ENCODE data around the gene CDCA3. TPM values are rescaled to one million over a fixed set of nuclear protein-coding genes. Genes with fewer than 3 reads are reported as not detected.

The CDCA3 gene
- total RNA-seq, 6 donors from 2014 or later = 0.39 to 10.3 (median 2.8) TPM; not detected in 1

DNA sequence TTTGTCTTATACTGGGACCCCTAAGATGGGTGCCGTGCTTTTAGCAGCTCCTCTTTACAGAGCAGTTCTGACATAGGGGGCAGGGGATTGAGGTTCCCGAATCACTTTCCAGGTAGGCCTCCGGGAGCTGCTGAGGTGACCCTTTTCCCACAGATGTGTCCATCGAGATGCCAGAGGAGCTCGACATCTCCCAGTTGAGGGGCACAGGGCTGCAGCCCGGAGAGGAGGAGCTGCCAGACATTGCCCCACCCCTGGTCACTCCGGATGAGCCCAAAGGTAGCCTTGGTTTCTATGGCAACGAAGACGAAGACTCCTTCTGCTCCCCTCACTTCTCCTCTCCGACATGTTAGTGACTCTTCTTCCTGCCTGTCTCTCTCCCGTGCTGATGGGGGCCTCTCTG is 11.9 kb upstream of the CDCA3 start:
- H3K4me1 ChIP-seq = peaks cover 6 to 10% (median 7%) of the 10 kb centered on the region in 4 donors
- H3K4me3 ChIP-seq = no peak overlapping the region
- H3K9me3 ChIP-seq = no peaks in the 10 kb centered on the region
- no peak for DNase-seq
- 91 to 95% methylated on average over 9 to 10 of the region's 11 CpGs for WGBS, 2 donors
- peaks cover 35 to 81% (median 66%) of the 10 kb centered on the region in 4 donors for H3K36me3 ChIP-seq
- ATAC-seq (ENCODE audit: low FRiP score in 2 of 2) = no peak
- no peak for TF ChIP-seq EP300 (IDR thresholded peaks at IDR 0.05)
- no peak for TF ChIP-seq POLR2AphosphoS5 (IDR thresholded peaks at IDR 0.05)
- no peak for TF ChIP-seq POLR2A (IDR thresholded peaks at IDR 0.05)
- TF ChIP-seq CTCF (IDR thresholded peaks at IDR 0.05) = no peak
- no peaks in the 10 kb centered on the region for H3K27me3 ChIP-seq
- H3K27ac ChIP-seq = no peak overlapping the region

DNA sequence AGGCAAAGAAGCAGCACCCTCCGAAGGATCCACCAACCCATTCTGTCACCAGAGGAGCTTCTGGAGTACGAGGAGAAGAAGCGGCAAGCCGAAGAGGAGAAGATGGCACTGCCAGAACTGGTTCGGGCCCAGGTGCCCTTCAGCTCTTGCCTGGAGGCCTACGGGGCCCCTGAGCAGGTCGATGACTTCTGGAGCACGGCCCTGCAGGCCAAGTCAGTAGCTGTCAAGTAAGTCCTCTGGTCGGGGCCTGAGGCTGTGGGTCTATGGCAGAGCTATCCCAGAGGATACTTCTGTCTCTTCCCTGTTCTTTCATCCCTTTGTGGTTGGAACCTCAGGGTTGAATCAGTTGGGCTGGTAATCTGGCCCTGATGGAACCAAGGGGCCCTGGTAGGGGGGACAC is 10.3 kb upstream of the CDCA3 start:
- Histone ChIP-seq H3K36me3 (peaks cover 42 to 97% (median 82%) of the 10 kb centered on the region in 4 donors), H3K27ac (no peak overlapping the region), H3K9me3 (no peaks in the 10 kb centered on the region), H3K27me3 (no peaks in the 10 kb centered on the region), H3K4me3 (no peak overlapping the region), H3K4me1 (peaks cover 0 to under 1% (median 0%) of the 10 kb centered on the region in 4 donors)
- no peak for TF ChIP-seq EP300 (IDR thresholded peaks at IDR 0.05)
- TF ChIP-seq CTCF (IDR thresholded peaks at IDR 0.05) = no peak
- TF ChIP-seq POLR2A (IDR thresholded peaks at IDR 0.05) = no peak
- no peak for TF ChIP-seq POLR2AphosphoS5 (IDR thresholded peaks at IDR 0.05)
- DNase-seq (no peak), ATAC-seq (ENCODE audit: low FRiP score in 2 of 2) (no peak)
- WGBS, 2 donors = 88 to 97% methylated on average over 9 of the region's 9 CpGs

GRCh38 chr12:6860942-6861341 is 9.9 kb upstream of the CDCA3 start:
- peaks cover 45 to 99% (median 87%) of the 10 kb centered on the region in 4 donors for H3K36me3 ChIP-seq
- 93 to 98% methylated on average over 7 of the region's 7 CpGs for WGBS, 2 donors
- H3K4me3 ChIP-seq = no peak overlapping the region
- no peak for DNase-seq
- no peaks in the 10 kb centered on the region for H3K27me3 ChIP-seq
- no peaks in the 10 kb centered on the region for H3K9me3 ChIP-seq
- TF ChIP-seq POLR2A (IDR thresholded peaks at IDR 0.05) = no peak
- TF ChIP-seq POLR2AphosphoS5 (IDR thresholded peaks at IDR 0.05) = no peak
- TF ChIP-seq CTCF (IDR thresholded peaks at IDR 0.05) = no peak
- TF ChIP-seq EP300 (IDR thresholded peaks at IDR 0.05) = no peak
- ATAC-seq (ENCODE audit: low FRiP score in 2 of 2) = no peak
- H3K4me1 ChIP-seq = no peaks in the 10 kb centered on the region
- H3K27ac ChIP-seq = no peak overlapping the region

GRCh38 chr12:6860116-6860515 is 9.0 kb upstream of the CDCA3 start:
- H3K9me3 ChIP-seq = no peaks in the 10 kb centered on the region
- H3K27ac ChIP-seq = no peak overlapping the region
- TF ChIP-seq POLR2A (IDR thresholded peaks at IDR 0.05) (no peak), CTCF (IDR thresholded peaks at IDR 0.05) (no peak), EP300 (IDR thresholded peaks at IDR 0.05) (no peak), POLR2AphosphoS5 (IDR thresholded peaks at IDR 0.05) (no peak)
- DNase-seq (no peak), ATAC-seq (ENCODE audit: low FRiP score in 2 of 2) (no peak)
- no peaks in the 10 kb centered on the region for H3K27me3 ChIP-seq
- no peaks in the 10 kb centered on the region for H3K4me1 ChIP-seq
- WGBS, 2 donors = 92 to 93% methylated on average over 9 of the region's 9 CpGs
- H3K36me3 ChIP-seq = peaks cover 45 to 98% (median 89%) of the 10 kb centered on the region in 4 donors
- no peak overlapping the region for H3K4me3 ChIP-seq

- TF ChIP-seq EP300 (IDR thresholded peaks at IDR 0.05) (no peak), POLR2A (IDR thresholded peaks at IDR 0.05) (no peak), CTCF (IDR thresholded peaks at IDR 0.05) (no peak), POLR2AphosphoS5 (IDR thresholded peaks at IDR 0.05) (no peak)
- Histone ChIP-seq H3K4me1 (no peaks in the 10 kb centered on the region), H3K36me3 (peaks cover 45 to 86% (median 78%) of the 10 kb centered on the region in 4 donors), H3K9me3 (no peaks in the 10 kb centered on the region), H3K4me3 (no peak overlapping the region), H3K27me3 (no peaks in the 10 kb centered on the region), H3K27ac (no peak overlapping the region)
- no peak for DNase-seq
- WGBS, 2 donors = 89 to 90% methylated on average over 2 of the region's 2 CpGs
- ATAC-seq (ENCODE audit: low FRiP score in 2 of 2) = no peak
Observed at GRCh38 chr12:6858799-6859198, 7.7 kb upstream of the CDCA3 start.

Measured in upper lobe of left lung (tissue), 6 donors.